ENCODE results near the gene SSBP3.
"Not testable (repeated sequence)": the region's sequence is repeated elsewhere in the genome, so short reads cannot be mapped to it uniquely, and the experiment has no call there.

The SSBP3 gene

DNA sequence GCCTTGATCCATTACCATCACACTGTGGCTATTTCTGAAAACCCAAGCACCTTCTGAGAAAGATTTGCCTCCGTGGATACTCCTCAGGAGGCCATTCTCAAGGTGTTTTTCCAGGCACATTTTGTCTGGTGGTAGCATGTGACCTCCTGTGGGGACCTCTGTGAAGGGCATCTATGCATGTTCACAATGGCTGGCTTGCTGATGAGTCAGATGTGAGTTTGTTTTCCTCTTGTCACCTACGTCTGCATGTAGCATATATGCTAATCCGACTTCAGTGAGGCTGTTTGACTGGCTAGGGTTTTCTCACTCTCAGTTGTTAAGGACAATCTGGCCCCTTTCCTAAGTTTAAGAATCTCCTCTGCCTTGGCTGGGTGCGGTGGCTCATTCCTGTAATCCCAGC lies 198.3 kb downstream of the SSBP3 start:
- not testable (repeated sequence) for FAIRE-seq

DNA sequence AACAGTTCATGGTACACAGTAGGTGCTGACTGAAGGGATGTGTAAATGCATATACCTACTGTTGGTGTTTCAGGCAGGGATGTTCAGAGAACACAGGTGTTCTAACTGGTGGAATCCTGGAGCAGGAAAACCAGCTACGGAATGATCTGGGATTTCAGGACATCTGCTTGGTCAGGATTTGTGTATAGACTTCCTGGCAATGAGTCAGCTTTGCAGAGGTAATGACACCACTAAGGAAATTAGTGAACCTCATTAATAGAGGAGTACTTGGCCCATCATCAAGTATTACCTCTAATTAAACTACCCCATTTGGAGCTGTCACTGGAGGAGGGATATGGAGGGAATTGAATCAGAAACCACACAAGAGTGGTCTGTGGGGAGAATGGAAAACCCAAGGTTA lies 198.9 kb downstream of the SSBP3 start:
- no peak for FAIRE-seq

- no peak for FAIRE-seq
Measured at GRCh38 chr1:54204199-54204598, 202.0 kb downstream of the SSBP3 start.

GRCh38 chr1:54200519-54200997 lies 205.6 kb downstream of the SSBP3 start:
- FAIRE-seq, result no peak

DNA sequence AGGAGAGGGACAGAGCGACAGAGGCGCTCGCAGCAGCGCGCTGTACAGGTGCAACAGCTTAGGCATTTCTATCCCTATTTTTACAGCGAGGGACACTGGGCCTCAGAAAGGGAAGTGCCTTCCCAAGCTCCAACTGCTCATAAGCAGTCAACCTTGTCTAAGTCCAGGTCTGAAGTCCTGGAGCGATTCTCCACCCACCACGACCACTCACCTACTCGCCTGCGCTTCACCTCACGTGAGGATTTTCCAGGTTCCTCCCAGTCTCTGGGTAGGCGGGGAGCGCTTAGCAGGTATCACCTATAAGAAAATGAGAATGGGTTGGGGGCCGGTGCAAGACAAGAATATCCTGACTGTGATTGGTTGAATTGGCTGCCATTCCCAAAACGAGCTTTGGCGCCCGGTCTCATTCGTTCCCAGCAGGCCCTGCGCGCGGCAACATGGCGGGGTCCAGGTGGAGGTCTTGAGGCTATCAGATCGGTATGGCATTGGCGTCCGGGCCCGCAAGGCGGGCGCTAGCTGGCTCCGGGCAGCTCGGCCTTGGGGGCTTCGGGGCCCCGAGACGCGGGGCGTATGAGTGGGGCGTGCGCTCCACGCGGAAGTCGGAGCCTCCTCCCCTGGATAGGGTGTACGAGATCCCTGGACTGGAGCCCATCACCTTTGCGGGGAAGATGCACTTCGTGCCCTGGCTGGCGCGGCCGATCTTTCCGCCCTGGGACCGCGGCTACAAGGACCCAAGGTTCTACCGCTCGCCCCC lies 206.3 kb downstream of the SSBP3 start, which contains the start of the genes CYB5RL and MRPL37:
TSS of gene CYB5RL (minus strand) at position 266 of the 754 bp plus-strand sequence. CDS start 4,414 bp downstream, outside the sequence.
TSS of gene MRPL37 (plus strand) at position 403 of the 754 bp plus-strand sequence. CDS start at position 480, 77 bp downstream.
- FAIRE-seq, result peak; percentile 88

- no peak for FAIRE-seq
Measured at GRCh38 chr1:54199151-54199764, 206.9 kb downstream of the SSBP3 start.

DNA sequence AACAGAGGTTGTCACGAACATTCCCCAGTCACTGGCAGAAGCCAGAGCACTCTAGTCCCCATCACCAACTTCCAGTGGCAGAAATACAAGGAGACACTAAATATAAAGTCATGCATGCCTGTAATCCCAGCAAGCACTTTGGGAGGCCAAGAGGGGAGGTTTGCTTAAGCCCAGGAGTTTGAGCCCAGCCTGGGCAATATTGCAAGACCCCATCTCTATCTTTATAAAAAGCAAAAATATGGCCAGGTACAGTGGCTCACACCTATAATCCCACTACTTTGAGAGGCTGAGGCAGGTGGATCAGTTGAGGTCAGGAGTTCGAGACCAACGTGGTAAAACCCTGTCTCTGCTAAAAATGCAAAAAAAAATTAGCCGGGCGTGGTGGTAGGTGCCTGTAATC lies 212.7 kb downstream of the SSBP3 start:
- no peak for FAIRE-seq

DNA sequence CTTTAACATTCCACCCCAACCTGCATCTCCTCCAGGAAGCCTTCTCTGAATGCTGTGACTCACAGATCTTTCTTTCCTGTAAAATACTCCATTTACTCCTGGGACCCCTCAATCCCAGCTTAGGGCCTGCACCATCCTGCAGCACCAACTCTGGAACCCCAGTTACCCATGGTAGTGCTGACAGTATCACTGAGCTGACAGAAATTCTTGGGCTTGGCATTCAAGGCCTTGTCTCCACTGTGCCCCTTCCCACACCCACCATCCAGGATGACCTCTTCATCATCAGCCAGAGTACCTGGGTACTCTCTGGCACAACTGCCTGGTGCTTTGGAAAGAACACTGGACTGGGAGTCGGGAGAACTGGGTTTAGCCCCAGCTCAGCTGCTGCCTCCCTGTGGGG lies 214.7 kb downstream of the SSBP3 start:
- no peak for FAIRE-seq

- FAIRE-seq, result no peak
Measured at GRCh38 chr1:54190526-54190925, 215.7 kb downstream of the SSBP3 start.

- no peak for FAIRE-seq
Measured at GRCh38 chr1:54188291-54188690, 217.9 kb downstream of the SSBP3 start.

DNA sequence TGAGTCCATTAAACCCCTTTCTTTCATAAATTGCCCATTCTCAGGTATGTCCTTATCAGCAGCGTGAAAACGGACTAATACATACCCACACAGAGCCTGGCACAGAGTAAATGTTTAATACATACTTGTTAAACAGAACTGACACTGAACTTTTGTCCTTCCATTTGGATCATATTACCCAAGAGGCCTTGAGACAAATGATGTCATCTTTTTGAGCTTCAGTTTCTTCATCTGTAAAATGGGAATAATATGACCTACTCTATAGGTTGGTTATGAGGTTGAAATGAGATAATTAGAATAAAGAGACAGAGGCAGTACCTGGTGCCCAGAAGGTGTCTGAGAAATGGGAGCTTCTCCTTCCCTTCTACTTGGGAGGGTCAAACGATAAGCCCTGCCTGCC lies 220.1 kb downstream of the SSBP3 start:
- no peak for FAIRE-seq

GRCh38 chr1:54180701-54181360 lies 225.4 kb downstream of the SSBP3 start:
- FAIRE-seq, result no peak

GRCh38 chr1:54178296-54179070 lies 227.7 kb downstream of the SSBP3 start:
- no peak for FAIRE-seq

DNA sequence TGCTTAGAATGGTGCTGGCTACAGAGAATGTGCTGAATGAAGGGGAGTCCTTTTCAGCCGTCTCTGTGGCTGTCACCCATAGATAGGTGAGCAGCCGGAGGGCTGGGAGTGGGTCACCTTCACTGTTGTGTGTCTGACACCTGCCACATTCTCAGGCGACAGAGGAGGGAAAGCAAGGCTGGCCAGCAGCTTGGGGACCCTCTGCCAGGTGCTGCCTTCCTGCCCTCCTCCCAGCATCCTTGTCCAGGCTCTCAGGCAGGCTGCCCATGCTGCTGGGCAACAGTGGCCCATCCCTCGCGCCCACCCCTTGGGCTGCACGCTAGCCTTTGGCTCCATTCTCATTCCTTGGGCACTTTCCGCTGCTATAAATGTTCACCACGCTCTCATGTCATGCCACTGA lies 228.5 kb downstream of the SSBP3 start:
- FAIRE-seq, result no peak

- FAIRE-seq, result no peak
Measured at GRCh38 chr1:54176621-54177327, 229.4 kb downstream of the SSBP3 start.

Measured in endometrium (tissue), 2 donors.